ENCODE measurements around the gene MS4A8.
"Not testable (repeated sequence)": the region's sequence is repeated elsewhere in the genome, so short reads cannot be mapped to it uniquely, and the experiment has no call there.

MS4A8 gene

GRCh38 chr11:60731586-60731985 is 32.2 kb downstream of the MS4A8 start:
- no peak for DNase-seq

- no peak for DNase-seq
Measured at GRCh38 chr11:60734279-60734678, 34.9 kb downstream of the MS4A8 start.

- no peak for DNase-seq
Measured at GRCh38 chr11:60739114-60739513, 39.7 kb downstream of the MS4A8 start.

- DNase-seq = no peak
Measured at GRCh38 chr11:60740573-60740972, 41.2 kb downstream of the MS4A8 start.

GRCh38 chr11:60741421-60741820 is 42.0 kb downstream of the MS4A8 start:
- DNase-seq = no peak

- no peak for DNase-seq
Measured at GRCh38 chr11:60743058-60743457, 43.6 kb downstream of the MS4A8 start.

GRCh38 chr11:60744114-60744513 is 44.7 kb downstream of the MS4A8 start:
- no peak for DNase-seq

- no peak for DNase-seq
Measured at GRCh38 chr11:60747359-60747873, 48.0 kb downstream of the MS4A8 start.

GRCh38 chr11:60748225-60748624 is 48.8 kb downstream of the MS4A8 start:
- DNase-seq = no peak

- no peak for DNase-seq
Measured at GRCh38 chr11:60748821-60749220, 49.4 kb downstream of the MS4A8 start.

- no peak for DNase-seq
Measured at GRCh38 chr11:60750911-60751310, 51.5 kb downstream of the MS4A8 start.

- no peak for DNase-seq
Measured at GRCh38 chr11:60753309-60753708, 53.9 kb downstream of the MS4A8 start.

GRCh38 chr11:60754887-60755286 is 55.5 kb downstream of the MS4A8 start:
- DNase-seq = no peak

GRCh38 chr11:60756307-60757032 is 57.1 kb downstream of the MS4A8 start, which contains the start of gene MS4A15:
Gene MS4A15 (plus strand): TSS chr11:60756867. CDS start chr11:60763734, 6,867 bp downstream.
- DNase-seq = peak; percentile 12

- DNase-seq = peak; percentile 29
Measured at GRCh38 chr11:60757231-60757800, 57.9 kb downstream of the MS4A8 start.

GRCh38 chr11:60758671-60759070 is 59.3 kb downstream of the MS4A8 start:
- DNase-seq = not testable (repeated sequence)

GRCh38 chr11:60759438-60760225 is 60.2 kb downstream of the MS4A8 start:
- peak; percentile 3 for DNase-seq

GRCh38 chr11:60761436-60762190 is 62.2 kb downstream of the MS4A8 start:
- DNase-seq = no peak

GRCh38 chr11:60762851-60763691 is 63.7 kb downstream of the MS4A8 start:
- no peak for DNase-seq

GRCh38 chr11:60763692-60764369 is 64.4 kb downstream of the MS4A8 start:
- DNase-seq = no peak

- DNase-seq = no peak
Measured at GRCh38 chr11:60764879-60765278, 65.5 kb downstream of the MS4A8 start.

Data from activated CD8-positive, alpha-beta memory T cell treated with anti-CD3 and anti-CD28 coated beads, Interleukin-2, amount 50 U/mL, for 48 hours (primary cell).